ENCODE measurements around the gene POM121L12. TPM values are rescaled to one million over a fixed set of nuclear protein-coding genes. Genes with fewer than 3 reads are reported as not detected.

POM121L12 gene
- total RNA-seq (2022; extraction: Qiagen RNA extraction; ENCODE audit: low read depth): not detected in 5 replicates

DNA sequence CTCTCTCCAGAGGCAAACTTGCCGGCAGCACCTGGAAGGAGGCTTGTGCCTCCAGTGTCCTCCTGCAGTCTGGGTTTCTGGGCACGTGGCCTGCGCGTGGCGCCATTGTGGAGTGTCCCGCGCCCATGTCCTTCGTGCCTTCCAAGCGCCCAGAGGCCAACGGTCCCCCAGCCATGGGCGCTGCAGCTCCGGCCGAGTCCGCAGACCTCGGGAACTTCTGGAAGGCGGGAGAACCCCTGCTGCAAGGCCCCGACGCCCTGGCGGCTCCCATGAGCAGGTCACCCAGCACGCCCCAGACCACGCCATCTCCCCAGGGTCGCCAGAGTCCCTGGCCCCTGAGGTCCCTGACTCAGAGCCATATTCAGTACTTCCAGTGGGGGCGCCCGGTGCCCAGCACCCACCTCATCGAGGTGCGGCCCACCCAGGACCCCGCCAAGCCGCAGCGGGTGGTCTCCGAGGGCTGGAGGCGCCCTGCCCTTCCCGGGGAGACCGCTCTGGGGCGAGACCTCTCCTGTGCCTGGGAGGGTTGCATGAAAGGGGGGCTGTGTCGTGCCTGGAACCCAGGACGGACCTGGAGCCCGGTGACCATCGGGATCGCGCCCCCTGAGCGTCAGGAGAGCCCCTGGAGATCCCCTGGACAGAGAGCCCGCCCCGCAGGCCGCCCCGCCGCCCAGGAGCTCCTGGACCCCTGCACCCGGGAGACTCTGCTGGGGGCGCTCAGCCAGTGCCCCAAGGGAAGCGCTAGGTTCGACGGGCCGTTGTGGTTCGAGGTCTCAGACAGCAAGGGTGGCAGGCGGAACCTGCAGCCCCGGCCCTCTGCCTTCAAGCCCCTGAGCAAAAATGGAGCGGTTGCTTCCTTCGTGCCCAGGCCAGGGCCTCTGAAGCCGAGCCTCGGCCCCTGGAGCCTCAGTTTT is at the start of gene POM121L12:
Gene POM121L12, plus strand, starts transcription at position 135 of the 914 bp plus-strand sequence. Its CDS starts 39 bp downstream, at position 174.

Data from A549 treated with GW870086 at 1 μM for 4 hours (cell line).